ENCODE data around the gene ARHGAP15.

Gene ARHGAP15

GRCh38 chr2:143710879-143711278 is 581.7 kb downstream of the ARHGAP15 start:
- Mint-ChIP-seq H3K4me3 (no peak overlapping the region), H3K27me3 (no peaks in the 10 kb centered on the region), H3K27ac (no peak overlapping the region), H3K36me3 (peaks cover 63% of the 10 kb centered on the region), H3K4me1 (peaks cover 30% of the 10 kb centered on the region), H3K9me3 (peaks cover 20% of the 10 kb centered on the region)

GRCh38 chr2:143716522-143716921 is 587.3 kb downstream of the ARHGAP15 start:
- Mint-ChIP-seq H3K27ac (no peak overlapping the region), H3K9me3 (no peaks in the 10 kb centered on the region), H3K4me1 (peaks cover 22% of the 10 kb centered on the region), H3K36me3 (peaks cover 46% of the 10 kb centered on the region), H3K4me3 (no peak overlapping the region), H3K27me3 (no peaks in the 10 kb centered on the region)

GRCh38 chr2:143717053-143717452 is 587.8 kb downstream of the ARHGAP15 start:
- Mint-ChIP-seq H3K9me3 (no peaks in the 10 kb centered on the region), H3K4me1 (peaks cover 22% of the 10 kb centered on the region), H3K4me3 (no peak overlapping the region), H3K36me3 (peaks cover 42% of the 10 kb centered on the region), H3K27me3 (no peaks in the 10 kb centered on the region), H3K27ac (no peak overlapping the region)

GRCh38 chr2:143717536-143718168 is 588.4 kb downstream of the ARHGAP15 start:
- Mint-ChIP-seq H3K27ac (no peak overlapping the region), H3K4me1 (peaks cover 22% of the 10 kb centered on the region), H3K27me3 (no peaks in the 10 kb centered on the region)

GRCh38 chr2:143718745-143719144 is 589.5 kb downstream of the ARHGAP15 start:
- no peak overlapping the region for H3K27ac Mint-ChIP-seq
- H3K4me1 Mint-ChIP-seq = peaks cover 18% of the 10 kb centered on the region
- no peaks in the 10 kb centered on the region for H3K9me3 Mint-ChIP-seq
- no peaks in the 10 kb centered on the region for H3K27me3 Mint-ChIP-seq
- no peak overlapping the region for H3K4me3 Mint-ChIP-seq
- peaks cover 33% of the 10 kb centered on the region for H3K36me3 Mint-ChIP-seq

More at GRCh38 chr2:143717536-143718168, 588.4 kb downstream of the ARHGAP15 start:
- Mint-ChIP-seq H3K4me3 (no peak overlapping the region), H3K36me3 (peaks cover 41% of the 10 kb centered on the region), H3K9me3 (no peaks in the 10 kb centered on the region)

- Mint-ChIP-seq H3K4me3 (no peak overlapping the region), H3K27ac (peak overlapping the region; percentile 56), H3K36me3 (peaks cover 35% of the 10 kb centered on the region), H3K9me3 (no peaks in the 10 kb centered on the region), H3K4me1 (peaks cover 18% of the 10 kb centered on the region), H3K27me3 (no peaks in the 10 kb centered on the region)
Observed at GRCh38 chr2:143719406-143719805, 590.2 kb downstream of the ARHGAP15 start.

GRCh38 chr2:143720095-143720664 is 591.0 kb downstream of the ARHGAP15 start:
- Mint-ChIP-seq H3K27ac (no peak overlapping the region), H3K4me3 (no peak overlapping the region), H3K9me3 (no peaks in the 10 kb centered on the region), H3K36me3 (peaks cover 35% of the 10 kb centered on the region), H3K27me3 (no peaks in the 10 kb centered on the region), H3K4me1 (peaks cover 19% of the 10 kb centered on the region)

- H3K27ac Mint-ChIP-seq = no peak overlapping the region
- no peaks in the 10 kb centered on the region for H3K9me3 Mint-ChIP-seq
- H3K27me3 Mint-ChIP-seq = no peaks in the 10 kb centered on the region
- peaks cover 33% of the 10 kb centered on the region for H3K4me1 Mint-ChIP-seq
- H3K36me3 Mint-ChIP-seq = peaks cover 17% of the 10 kb centered on the region
- H3K4me3 Mint-ChIP-seq = no peak overlapping the region
Observed at GRCh38 chr2:143725400-143725799, 596.2 kb downstream of the ARHGAP15 start.

GRCh38 chr2:143726151-143726845 is 597.1 kb downstream of the ARHGAP15 start:
- H3K27ac Mint-ChIP-seq = no peak overlapping the region
- peaks cover 40% of the 10 kb centered on the region for H3K4me1 Mint-ChIP-seq
- no peaks in the 10 kb centered on the region for H3K9me3 Mint-ChIP-seq
- H3K36me3 Mint-ChIP-seq = peaks cover 15% of the 10 kb centered on the region
- H3K27me3 Mint-ChIP-seq = no peaks in the 10 kb centered on the region
- H3K4me3 Mint-ChIP-seq = no peak overlapping the region

- no peak overlapping the region for H3K27ac Mint-ChIP-seq
- peaks cover 42% of the 10 kb centered on the region for H3K4me1 Mint-ChIP-seq
- H3K9me3 Mint-ChIP-seq = no peaks in the 10 kb centered on the region
- no peak overlapping the region for H3K4me3 Mint-ChIP-seq
- no peaks in the 10 kb centered on the region for H3K27me3 Mint-ChIP-seq
- H3K36me3 Mint-ChIP-seq = peaks cover 15% of the 10 kb centered on the region
Observed at GRCh38 chr2:143728498-143728897, 599.3 kb downstream of the ARHGAP15 start.

- Mint-ChIP-seq H3K4me3 (no peak overlapping the region), H3K27ac (no peak overlapping the region), H3K9me3 (no peaks in the 10 kb centered on the region), H3K27me3 (no peaks in the 10 kb centered on the region), H3K4me1 (peaks cover 42% of the 10 kb centered on the region), H3K36me3 (peaks cover 16% of the 10 kb centered on the region)
Observed at GRCh38 chr2:143729296-143729814, 600.1 kb downstream of the ARHGAP15 start.

- Mint-ChIP-seq H3K4me1 (peaks cover 36% of the 10 kb centered on the region), H3K27ac (peak overlapping the region; percentile 15), H3K4me3 (no peak overlapping the region), H3K9me3 (no peaks in the 10 kb centered on the region), H3K27me3 (no peaks in the 10 kb centered on the region), H3K36me3 (peaks cover 11% of the 10 kb centered on the region)
Observed at GRCh38 chr2:143730155-143730952, 601.1 kb downstream of the ARHGAP15 start.

GRCh38 chr2:143730953-143731260 is 601.7 kb downstream of the ARHGAP15 start:
- H3K4me3 Mint-ChIP-seq = no peak overlapping the region
- peaks cover 11% of the 10 kb centered on the region for H3K36me3 Mint-ChIP-seq
- no peak overlapping the region for H3K27ac Mint-ChIP-seq
- H3K9me3 Mint-ChIP-seq = no peaks in the 10 kb centered on the region
- no peaks in the 10 kb centered on the region for H3K27me3 Mint-ChIP-seq
- peaks cover 36% of the 10 kb centered on the region for H3K4me1 Mint-ChIP-seq

GRCh38 chr2:143732076-143732475 is 602.9 kb downstream of the ARHGAP15 start:
- Mint-ChIP-seq H3K9me3 (no peaks in the 10 kb centered on the region), H3K27ac (no peak overlapping the region)

GRCh38 chr2:143732871-143733270 is 603.7 kb downstream of the ARHGAP15 start:
- H3K4me1 Mint-ChIP-seq = peaks cover 32% of the 10 kb centered on the region
- H3K9me3 Mint-ChIP-seq = no peaks in the 10 kb centered on the region
- peaks cover 9% of the 10 kb centered on the region for H3K36me3 Mint-ChIP-seq
- H3K4me3 Mint-ChIP-seq = no peak overlapping the region
- H3K27me3 Mint-ChIP-seq = no peaks in the 10 kb centered on the region
- H3K27ac Mint-ChIP-seq = no peak overlapping the region

More at GRCh38 chr2:143732076-143732475, 602.9 kb downstream of the ARHGAP15 start:
- Mint-ChIP-seq H3K36me3 (peaks cover 9% of the 10 kb centered on the region), H3K27me3 (no peaks in the 10 kb centered on the region), H3K4me3 (no peak overlapping the region), H3K4me1 (peaks cover 33% of the 10 kb centered on the region)

All from activated naive CD4-positive, alpha-beta T cell treated with anti-CD3 and anti-CD28 coated beads, Interleukin-2, amount 50 U/mL, for 24 hours (primary cell).